HS-27A (cell line): Measurements from ENCODE around the gene MCTP1.
"Not testable (repeated sequence)": the region's sequence is repeated elsewhere in the genome, so short reads cannot be mapped to it uniquely, and the experiment has no call there.

Source experiments
- DNase-seq: peaks from one replicate; pipeline ENCODE4 v3.0.0-alpha.2; 2012; ENCODE audit warnings: low read depth, missing footprints

The MCTP1 gene

DNA sequence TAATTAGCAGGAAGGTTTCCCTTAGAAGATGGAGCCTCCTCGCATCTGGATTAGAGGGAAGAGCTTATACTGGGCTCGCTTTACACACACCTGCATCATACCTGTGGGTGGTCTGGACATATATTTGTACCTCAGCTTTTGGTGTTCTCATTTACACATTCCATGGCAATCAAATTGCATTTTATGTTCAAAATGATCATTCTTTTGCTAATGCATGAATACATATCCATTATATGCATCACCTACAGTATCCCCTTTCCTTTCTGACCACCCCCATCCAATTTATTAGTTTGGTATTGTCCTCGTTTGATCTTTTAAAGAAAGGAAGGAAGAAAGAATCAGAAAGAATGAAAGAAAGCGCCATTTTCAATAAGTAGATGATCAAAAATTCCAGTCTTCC is 415.0 kb downstream of the MCTP1 start:
- no peak for DNase-seq

DNA sequence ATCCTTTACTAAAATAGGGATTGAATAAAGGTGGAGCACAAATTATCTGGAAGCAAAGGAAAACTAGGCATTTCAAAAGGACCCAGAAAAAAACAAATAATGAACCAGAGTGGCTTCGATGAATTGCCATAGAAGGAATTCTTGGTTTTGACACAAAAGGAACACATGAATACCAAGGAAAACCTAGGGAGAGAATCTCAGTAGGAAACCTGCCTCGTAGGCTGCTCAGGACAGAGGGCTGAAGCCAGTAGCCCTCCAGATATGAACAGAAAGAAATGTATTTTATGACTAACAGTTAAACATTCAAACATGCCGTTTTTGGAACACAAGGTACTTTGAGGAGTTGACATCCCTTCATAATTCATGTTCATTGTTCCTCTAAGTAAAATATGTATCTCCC is 420.9 kb downstream of the MCTP1 start:
- no peak for DNase-seq

DNA sequence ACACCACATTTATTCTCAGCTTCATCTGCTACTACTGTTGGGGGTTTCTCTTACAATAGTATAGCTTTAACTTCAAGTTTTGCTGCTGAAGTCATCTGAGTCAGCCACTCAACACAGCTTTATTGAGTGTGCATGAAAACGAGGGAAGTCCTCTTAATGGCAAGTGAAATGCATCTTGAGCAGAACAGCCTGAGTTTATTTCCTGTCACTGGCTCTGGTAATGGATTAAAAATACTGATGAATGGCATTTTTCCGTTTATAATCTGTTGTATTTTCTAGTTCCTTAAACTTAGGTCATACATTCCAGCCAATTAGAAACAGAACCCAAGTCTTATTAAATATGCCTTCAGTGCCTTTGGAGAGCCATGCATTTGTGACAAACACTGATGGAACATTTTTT is 427.8 kb downstream of the MCTP1 start:
- DNase-seq = no peak

DNA sequence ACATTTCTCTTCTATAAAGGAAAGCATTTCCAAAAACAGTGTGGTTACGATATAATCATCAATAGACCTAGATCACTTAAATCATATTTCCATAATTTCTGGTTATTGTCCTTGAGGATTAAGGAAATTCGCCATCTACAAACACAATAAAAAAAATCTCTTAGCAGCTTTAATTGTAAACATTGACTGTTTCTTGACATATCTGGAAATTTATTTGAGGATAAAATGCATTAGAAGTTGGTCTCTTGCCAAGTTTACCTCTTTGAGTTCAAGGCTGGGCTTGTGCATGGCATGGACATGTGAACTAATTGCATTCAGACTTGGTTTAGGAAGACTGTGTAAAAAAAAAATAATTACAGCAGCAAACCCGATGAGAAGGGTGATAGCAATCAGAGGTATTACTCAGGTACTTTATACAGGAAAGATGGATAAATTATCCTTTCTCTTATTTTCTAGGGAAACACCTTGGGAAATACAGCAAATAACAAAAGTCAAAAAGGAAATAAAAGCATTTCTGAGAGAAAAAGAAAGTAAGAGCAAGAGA is 428.6 kb downstream of the MCTP1 start:
- no peak for DNase-seq

DNA sequence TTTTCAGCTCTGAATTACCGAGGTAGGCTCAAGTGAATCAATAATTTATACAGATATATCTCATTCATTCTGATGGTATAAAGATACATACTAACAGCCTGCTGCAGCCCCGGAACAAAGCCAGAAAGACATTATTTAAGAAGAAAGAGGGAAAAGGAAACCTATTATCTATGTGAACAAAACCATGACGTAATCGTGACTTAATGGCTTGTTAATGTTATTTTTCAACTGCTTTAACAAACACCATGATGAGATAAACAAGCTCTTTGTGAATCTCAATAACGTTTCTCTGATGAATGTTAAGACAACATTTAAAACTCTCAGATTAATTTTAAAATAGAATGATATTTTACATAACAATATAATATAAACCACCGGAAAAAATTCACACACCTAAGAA is 429.4 kb downstream of the MCTP1 start:
- no peak for DNase-seq

DNA sequence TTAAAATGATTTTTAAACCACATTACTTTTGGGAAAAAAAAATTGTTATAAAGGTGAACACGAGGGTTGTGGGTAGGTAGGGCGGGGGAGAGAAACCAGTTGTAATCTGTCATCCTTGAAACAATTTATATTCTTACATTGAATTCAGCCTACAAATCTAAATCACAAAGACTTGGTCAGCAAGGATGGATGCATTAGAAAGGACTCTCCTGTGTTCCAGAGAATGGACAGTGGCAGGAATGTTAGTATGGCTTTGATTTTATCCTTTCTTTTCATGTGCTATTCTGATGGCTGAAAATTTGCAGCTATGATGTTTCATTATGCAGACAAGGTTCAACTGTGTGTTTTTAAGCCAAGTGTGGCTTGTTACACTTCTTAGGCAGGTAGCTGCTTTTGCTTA is 431.8 kb downstream of the MCTP1 start:
- DNase-seq = no peak

DNA sequence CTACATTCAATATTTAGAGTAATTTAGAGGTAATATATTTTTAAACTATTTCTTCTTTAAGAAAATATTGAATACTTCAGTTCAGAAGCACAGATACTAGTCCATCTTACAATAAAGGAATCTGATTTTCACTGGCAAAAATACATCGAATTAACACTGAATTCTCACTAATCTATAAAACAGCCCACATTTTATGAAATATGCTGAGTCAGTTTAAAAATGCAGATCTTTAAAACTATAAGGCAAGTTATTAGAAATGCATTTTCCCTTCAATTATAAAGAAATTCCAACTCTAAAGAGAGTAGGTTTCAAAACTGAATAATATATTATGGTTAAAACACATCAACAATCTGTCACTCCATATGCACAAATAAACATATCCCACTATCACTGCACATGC is 433.9 kb downstream of the MCTP1 start:
- DNase-seq = no peak

DNA sequence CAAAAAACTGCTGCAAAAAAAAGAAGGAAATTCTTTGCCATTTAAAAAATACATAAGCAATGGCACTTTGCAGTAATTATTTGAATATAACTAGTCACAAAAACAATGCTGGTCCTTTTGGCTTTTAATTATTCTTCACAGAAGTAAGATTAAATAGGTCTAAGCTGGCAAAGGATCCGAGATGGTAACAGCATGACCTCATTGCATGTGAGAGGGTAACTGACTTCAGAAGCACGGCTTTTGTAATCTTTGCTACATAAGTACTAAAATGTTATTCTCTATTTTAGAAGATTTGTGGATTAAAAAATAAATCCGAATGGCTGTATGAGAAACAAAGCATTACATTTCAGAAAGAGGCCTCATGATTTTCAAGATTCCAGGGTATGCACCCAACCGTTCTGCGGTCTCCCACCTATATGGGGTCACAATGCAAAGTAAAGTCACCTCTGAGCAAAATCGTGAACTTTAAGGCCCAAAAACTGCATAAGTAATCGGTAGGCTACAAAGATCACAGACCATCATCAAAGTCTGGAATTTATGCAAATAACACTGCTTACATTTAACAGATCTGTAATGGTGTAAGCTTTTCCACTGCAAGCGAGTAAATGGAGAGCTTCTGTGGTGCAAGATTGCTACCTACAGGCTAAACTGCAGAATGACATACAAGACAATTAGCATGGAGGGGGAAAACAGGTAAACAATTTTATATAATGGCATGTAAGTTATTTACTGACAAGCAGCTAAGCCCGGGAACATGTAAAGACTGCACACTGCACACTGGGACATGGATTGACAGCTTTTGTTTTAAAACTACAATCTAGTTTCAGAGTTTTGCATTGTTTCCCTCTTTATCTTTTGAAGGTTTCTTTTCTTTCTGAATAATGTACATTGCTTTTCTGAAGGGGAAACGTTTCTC is 434.8 kb downstream of the MCTP1 start:
- no peak for DNase-seq

DNA sequence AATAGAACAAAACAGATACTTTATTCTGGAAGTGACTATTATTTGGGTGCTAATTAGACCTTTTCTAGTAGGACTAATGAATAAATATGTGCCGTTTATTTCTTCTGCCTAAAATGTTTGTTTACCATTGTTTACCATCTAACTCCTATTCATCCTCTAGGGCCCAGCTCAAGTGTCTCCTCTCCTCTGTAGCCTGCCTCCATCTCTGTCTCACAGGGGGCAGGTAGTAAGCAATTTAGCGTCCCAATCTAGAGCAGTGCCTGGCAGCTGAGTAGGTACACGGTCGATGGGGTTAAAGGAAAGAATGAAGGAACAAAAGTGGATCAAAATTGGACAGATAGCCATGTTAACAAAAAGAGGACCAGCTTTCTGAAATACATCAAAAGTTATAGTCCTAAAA is 435.6 kb downstream of the MCTP1 start:
- DNase-seq = no peak

DNA sequence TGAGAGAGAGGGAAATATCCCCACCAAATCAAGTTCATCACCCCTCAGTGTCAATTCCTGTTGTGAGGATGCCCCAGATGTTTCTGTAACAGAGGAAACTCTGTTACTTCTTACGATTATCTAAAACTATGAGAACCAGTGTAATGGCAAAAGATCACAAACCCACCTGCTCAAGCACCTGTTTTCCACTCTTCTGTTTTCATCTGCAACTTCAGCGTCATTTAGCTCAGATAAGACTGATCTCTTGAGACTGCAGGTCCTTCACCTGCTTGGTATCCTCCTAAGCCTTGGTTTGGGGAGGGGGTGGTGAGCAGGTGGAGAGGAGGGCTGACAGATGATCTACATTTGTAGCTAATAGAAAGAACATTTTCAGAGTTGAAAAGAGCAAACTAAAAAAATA is 437.2 kb downstream of the MCTP1 start:
- DNase-seq = no peak

DNA sequence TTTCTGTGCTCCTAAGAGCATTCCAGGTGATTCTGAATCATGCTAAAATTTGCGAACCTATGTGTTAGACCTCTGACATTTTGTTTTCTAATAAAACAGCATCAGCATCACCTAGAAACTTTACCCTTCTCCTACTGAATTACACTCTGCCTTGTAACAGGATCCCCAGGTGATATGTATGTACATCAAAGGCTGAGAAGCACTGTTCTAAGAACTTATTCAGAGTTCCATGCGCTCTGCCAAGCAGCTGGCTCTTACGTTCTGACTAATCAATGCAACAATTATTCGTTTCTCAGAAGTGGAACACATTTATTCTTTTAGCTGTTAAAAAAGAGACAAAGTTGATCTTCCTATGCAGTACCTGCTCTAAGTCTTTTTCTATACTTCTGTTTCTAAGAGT is 437.9 kb downstream of the MCTP1 start:
- no peak for DNase-seq

DNA sequence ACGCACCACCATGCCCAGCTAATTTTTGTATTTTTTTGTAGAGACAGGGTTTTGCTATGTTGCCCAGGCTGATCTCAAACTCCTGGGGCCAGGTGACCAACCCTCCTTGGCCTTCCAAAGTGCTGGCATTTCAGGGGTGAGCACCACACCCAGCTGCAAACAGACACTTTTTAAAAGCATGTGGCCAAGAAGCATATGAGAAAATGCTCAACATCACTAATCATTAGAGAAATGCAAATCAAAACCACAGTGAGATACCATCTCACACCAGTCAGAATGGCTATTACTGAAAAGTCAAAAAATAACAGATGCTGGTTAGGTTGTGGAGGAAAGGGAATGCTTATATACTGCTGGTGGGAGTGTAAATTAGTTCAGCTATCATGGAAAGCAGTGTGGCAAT is 439.2 kb downstream of the MCTP1 start:
- not testable (repeated sequence) for DNase-seq

DNA sequence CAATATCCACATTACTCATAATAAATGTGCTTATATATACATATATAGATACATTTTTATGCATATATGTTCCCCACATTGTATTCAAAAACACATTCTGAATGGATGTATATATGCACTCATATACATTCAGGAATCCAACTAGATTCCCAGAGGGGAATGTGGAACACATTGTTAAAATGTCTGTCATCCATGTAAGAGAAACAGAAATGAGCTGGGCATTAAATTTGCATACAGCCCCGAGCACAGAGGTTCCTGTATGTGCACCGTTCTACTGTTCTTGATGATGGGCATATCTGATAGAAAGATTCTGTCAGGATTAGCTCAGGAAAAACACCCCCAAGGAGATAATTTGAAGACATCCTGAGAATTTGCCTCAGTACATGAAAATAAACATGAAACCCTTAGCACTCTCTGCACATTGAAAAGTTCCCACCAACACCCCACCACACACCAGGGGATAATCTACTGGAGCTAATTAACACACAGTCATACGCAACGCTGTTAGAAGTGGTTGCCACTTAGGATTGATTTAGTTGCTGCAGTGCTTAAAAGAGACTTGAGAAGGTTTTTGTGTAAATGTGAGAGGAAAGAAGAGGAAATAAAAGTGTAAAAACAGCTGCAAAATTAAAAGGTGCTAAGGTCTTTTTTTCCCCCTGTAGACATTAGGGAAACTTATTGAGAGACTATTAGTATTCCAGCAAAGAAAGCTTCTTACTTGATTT is 443.1 kb downstream of the MCTP1 start:
- no peak for DNase-seq

DNA sequence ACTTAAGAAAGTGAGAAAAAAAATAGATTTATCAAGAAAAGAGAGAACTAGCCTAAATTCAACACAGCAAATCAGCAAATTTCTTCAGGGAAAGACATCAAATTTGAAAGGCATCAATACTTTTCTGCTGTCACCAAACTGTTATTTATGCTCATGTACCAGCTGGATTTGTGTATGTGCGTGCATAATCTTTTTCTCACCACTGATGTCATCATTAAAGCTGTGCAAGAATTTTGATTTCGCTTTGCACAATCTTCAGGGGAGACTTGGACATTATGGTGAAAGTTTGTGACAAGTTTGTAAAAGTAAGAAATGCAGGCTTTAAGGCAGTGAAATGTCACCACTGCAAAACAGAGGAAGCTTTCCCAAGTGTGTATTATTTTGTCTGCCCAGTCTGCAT is 451.0 kb downstream of the MCTP1 start:
- DNase-seq = no peak

DNA sequence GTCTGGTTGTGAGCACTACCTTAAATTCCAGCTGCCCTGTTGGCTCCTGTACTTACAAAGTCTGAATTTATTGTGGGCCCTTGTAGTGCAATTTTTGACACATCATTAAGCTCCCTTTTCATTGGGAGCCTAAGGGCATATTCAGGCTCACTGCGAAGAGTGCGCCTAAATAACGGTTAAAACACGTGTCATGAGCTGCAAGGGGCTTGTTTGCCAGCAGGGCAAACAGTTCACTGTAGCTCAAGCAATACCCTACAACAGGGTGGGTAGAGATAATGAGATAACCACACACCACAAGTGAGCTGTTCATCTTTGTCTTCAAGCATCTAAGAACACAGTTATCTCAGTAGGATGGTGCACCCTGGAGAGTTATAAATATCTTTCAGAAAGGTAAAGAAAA is 452.2 kb downstream of the MCTP1 start:
- DNase-seq = no peak

DNA sequence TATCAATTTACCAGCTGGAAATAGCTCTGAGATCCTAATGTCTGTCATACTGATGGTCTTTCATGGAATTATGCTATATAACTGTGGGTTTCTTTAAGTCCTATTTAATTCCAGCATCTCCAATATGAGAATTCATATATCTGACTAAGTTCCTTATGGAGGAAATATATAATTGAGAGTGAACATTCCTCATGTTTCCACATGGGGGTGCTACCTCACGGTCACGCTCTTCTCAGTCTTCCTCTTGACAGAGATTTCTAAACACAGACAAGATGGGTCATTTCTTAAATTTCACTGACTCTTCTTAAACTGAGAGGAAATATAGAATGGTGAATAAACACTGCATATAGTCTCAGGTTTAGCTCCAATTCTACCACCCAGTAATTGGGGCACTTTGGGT is 454.4 kb downstream of the MCTP1 start:
- no peak for DNase-seq

DNA sequence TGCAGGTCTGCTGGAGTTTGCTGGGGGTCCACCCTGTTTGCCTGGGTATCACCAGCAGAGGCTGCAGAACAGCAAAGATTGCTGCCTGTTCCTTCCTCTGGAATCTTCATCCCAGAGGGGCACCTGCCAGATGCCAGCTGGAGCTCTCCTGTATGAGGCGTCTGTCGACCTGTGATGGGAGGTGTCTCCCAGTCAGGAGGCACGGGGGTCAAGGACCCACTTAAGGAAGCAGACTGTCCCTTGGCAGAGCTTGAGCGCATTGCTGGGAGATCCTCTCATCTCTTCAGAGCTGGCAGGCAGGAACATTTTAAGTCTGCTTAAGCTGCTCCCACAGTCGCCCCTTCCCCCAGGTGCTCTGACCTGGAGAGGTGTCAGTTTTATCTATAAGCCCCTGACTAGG is 456.7 kb downstream of the MCTP1 start:
- not testable (repeated sequence) for DNase-seq

DNA sequence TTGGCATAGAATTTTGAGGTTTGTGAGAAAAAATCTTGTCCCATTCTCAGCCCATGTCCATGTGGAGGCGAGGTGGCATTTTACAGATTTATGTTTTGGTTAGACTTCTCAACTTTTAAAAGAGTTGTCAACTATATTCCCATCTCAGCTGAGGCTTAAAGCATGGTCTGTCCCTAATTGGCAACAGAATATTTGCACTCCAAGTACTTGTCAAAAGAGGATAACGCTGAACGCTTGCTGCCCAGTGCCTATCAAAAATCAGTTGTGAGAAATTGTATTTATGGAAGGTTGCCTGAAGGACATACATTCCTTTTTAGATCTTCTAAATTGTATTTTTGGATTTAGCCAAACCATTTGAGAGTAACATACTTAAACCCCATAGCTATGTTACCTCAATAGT is 464.4 kb downstream of the MCTP1 start:
- no peak for DNase-seq

DNA sequence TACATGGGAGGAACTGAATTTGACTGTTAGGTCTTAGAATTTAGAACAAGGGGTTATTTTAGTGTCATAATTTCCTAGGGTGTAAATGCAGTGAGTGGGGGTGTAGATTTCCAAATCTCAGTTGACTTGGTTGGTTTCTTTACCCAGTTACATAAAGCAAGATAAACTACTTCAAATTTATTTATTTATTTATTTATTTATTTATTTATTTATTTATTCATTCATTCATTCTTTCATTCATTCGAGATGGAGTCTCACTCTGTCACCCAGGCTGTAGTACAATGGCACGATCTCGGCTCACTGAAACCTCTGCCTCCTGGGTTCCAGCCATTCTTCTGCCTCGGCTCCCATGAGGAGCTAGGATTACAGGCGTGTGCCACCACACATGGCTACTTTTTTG is 466.0 kb downstream of the MCTP1 start:
- DNase-seq = no peak

DNA sequence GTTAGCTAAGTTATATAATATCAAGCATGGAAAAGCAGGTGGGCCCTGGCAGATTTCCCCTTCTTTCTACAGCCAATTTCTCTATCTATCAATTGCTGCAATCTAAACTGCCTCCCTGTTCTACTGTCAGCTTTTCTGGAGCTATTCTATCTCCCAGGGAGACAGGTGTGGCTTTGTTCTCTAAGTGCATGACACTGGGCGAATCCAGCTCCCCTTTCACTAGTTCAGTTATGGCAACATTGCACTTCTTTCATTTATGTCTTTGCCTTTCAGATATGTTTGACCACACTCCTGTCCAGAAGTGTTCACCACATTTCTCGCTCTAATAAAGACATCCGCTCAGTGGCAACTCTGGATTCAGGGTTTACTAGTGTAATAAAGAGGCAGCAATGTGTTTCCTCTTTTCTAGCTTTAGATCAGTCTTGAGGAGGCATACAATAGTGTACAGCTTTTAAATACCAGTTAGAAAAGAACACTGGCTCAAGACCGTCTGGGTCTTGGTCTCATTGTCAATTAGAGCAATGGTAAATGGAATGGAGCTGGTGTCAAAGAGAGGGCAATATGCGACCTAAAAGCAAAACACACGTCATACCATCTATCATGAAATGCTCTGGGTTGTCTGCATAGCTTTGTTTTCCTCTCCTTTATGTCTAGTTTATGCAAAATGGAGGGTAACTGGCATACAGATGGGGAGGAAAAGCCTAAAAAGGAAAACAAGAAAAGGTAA is 469.4 kb downstream of the MCTP1 start:
- DNase-seq = no peak

DNA sequence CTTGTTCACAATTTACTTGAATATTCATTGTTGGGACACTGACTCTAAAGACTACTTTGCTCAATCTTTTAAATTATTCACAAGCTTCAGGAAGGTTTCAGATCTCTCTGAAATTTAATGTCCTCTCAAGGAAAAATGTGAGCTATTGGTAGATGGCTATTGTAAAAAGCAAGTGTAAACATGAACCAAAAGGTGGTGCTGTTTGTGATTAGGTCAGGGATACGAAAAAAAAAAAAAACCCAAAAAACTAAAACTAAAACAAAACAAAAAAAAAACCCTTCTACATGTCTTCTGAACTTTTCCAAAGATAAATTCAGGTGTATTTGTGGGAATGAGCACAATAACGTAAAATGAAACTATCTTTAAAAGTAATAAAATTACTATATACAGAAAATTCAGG is 472.7 kb downstream of the MCTP1 start:
- DNase-seq = no peak

DNA sequence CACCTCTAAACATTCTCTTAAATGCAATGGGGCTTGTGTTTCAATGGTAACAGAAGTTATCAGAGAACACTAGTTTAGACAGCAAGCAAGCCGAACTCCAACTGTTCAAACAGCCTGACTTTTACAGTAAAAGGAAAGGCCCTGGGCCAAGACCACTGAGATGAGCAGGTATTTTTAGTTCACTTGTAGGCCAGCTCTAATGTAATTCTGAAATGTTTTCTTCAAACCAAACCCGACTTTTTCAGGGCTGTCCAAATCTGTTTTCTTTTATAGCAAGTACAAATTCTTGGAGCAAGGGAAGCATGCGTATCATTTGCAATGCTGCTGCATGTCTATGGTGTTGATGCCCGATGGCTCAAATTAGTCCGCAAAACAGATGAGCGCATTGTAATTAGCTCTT is 473.6 kb downstream of the MCTP1 start:
- no peak for DNase-seq

DNA sequence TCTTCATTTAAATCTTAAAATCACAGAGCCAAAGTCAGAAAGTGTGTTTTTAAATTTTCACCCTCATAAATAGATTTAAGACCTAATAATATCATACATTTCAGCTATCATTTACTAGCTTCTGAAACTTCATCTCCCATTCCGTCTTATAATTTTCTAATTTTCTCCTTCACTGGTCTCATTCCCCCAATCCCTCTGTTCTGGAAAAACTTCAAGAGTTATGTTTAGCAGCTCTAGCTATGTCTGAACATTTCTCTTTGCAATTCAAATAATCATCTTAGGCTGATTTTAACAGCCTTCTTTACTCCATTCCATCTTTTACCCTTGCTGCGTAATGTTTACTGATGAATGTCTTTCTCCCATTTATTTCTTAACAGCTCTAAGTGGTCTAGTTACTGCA is 474.0 kb downstream of the MCTP1 start:
- DNase-seq = no peak
